Measurements from ENCODE around the gene SGTA.
"Not testable (repeated sequence)": the region's sequence is repeated elsewhere in the genome, so short reads cannot be mapped to it uniquely, and the experiment has no call there.

SGTA gene

DNA sequence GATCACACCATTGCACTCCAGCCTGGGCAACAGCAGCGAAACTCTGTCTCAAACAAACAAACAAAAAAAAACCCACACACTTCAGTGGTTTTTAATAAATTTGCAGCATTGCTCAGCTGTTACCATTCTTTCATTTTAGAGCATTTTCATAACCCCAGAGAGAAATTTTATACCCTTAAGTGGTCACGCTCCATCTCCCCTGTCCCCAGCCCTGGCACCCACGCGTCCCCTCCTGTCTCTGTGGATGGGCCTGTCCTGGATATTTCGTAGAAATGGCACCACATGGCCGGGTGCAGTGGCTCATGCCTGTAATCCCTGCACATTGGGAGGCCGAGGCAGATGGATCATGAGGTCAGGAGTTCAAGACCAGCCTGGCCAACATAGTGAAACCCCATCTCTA lies 10.1 kb upstream of the SGTA start:
- DNase-seq (ENCODE audit: low read depth) = no peak

DNA sequence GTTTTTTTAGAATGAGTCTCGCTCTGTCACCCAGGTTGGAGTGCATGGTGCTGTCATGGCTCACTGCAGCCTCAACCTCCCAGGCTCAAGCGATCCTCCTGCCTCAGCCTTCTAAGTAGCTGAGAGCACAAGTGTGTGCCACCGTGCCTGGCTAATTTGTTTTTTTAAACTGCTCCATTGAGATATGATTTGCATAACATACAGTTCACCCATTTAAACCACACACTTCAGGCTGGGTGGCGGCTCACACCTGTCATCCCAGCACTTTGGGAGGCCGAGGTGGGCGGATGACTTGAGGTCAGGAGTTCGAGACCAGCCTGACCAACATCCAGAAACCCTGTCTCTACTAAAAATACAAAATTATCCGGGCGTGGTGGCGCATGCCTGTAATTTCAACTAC lies 9.6 kb upstream of the SGTA start:
- DNase-seq (ENCODE audit: low read depth) = not testable (repeated sequence)

DNA sequence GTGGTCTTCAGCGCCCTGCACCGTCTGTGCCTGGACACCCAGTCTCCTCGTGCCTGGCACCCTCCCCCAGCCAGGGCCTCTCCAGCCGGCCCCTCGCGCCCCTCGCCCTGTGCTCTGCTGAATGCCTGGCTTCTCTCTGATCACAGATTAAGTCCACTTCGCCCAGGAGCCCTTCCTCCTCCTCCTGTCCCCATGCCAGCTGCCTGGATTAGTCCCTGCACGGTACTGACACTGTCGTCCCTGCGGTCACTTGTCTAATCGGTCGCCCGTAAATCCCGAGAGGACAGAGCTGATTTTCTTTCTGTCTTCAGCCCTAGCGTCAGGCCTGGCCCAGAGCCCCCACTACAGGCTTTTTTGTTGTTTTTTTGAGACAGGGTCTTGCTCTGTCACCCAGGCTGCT lies 8.8 kb upstream of the SGTA start:
- no peak for DNase-seq (ENCODE audit: low read depth)

DNA sequence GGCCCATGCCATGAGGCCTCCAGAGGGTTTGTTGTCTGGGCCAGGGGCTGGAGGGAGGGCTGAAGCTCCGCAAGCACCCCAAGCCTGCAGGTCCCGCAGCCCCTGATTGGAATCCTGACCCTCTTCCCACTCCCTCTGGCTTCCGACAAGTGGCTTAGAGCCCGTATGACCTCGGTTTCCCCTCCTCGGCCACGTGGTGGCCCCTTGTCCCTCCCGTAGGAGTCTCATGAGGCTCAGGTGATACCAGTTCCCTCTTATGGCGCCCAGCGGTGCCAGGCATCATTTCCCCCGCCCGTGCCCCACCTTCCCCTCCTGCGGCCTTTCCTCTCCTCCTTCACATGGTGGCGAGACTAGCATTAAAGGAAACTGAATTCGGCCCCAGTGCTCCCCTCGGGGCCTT lies 8.4 kb upstream of the SGTA start:
- no peak for DNase-seq (ENCODE audit: low read depth)

DNA sequence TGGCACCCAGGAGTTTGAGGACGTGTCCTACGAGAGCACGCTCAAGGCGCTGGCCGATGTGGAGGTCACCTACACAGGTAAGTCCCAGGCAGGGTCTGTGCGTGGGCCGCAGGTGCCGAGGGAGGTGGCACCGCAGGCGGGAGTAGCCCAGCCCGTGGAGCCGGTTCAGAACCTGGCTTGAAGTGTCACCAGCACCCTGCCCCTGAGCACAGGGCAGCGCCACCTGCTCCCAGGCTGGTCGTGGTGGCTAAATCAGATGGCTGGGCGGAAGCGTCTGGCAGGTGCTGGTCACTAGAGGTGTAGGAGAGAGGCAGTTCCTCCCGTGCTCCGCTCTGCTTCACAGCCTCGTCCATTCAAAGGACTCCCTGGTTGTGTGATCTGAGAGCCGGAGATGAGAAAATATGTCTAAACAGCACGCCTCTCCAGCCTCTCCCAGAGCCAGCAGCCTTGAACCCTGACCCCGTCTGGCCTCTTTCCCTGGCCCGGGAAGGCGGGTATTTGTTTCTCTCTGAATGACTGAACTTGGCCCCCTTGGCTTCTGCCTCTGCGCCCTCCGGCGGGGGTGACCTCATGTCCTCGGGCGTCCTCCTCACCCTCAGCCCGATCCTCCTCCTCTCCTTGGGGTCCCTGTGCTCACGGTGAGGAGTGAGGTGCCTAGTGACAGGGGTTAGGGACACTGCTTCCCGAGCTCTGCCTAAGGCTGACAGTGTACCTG lies 7.6 kb upstream of the SGTA start:
- DNase-seq (ENCODE audit: low read depth) = no peak

DNA sequence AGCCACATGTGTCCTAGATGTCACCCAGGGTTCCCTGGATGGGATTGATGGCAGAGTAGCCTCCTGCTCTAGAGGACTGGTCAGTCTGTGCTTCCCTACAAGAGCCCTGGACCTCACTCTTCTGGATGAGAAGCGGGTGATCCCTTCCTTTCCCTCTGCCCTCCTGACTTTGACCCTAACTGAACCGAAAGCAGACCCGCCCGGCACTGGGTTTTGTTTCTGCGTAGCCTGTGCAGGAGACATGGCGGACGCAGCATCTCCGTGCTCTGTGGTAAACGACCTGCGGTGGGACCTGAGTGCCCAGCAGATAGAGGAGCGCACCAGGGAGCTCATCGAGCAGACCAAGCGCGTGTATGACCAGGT lies 7.1 kb upstream of the SGTA start:
- DNase-seq (ENCODE audit: low read depth) = no peak

DNA sequence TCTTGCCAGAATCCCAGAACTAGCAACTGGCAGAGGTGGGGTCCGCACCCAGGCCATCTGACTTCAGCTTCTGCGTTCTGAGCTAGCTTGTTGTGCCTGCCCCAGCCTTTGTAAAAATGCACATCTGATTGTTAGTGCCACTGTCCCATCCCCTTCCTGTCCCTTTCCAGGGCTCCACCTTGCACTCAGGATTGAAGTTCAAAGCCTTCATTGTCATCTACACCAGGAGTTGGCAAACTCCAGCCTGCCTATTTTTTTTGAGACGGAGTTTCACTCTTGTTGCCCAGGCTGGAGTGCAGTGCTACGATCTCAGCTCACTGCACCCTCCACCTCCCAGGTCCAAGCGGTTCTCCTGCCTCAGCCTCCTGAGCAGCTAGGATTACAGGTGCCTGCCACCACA lies 5.2 kb upstream of the SGTA start:
- no peak for DNase-seq (ENCODE audit: low read depth)

DNA sequence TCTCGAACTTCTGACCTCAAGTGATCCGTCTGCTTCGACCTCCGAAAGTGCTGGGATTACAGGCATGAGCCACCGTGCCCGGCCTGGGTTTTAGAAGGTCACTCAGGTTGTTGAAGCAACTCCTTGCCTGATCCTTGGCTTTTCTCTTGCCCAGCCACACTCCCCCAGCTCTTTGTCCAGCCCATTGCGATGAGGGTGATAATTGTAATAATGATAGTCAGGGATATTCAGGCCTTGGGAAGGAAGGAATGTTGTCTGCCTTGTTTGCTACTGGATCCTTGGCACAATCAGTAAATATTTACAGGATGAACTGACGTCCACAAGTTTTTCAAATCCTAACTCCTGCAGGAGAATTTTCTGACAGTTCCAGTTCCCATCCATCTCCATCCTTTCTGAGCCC lies 4.0 kb upstream of the SGTA start:
- DNase-seq (ENCODE audit: low read depth) = no peak

DNA sequence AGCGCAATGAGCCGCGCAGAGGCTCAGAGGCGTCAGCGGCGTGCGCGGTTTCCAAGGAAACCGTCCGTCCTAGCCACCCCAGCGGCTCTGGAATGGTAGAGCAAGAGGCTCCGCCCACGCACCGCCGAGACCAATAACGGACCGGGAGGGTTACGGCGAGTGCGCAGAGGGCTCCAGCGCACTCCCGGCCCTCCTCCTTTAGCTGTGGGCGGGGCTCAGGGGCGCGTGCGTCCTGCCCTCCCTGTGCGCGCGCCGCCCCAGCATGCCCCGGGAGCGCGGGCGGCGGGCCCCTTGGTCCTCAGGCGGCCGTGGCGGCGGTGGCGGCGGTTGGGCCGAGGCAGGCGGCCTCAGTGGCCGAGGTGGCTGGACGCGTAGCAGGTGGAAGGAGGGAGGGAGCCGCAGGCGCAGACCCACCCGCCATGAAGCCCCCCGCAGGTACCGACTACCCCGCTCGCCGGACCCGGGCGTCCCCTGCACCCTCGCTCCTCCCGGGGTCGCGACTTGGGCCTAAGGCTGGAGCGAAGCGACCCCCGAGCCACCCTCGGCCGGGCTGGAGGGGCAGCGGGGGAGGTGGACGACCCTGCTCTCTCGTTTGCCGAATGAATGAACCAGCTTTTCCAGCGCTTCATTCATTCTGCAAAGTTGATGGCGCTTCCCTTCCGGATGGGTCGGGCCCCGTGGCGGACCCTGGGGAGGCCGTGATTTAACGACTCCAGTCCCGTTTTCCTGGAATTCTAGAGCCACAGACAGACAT lies 2.3 kb upstream of the SGTA start, which contains the start of gene THOP1:
Gene THOP1, plus strand, starts transcription at position 260 of the 754 bp plus-strand sequence. Its CDS starts 160 bp downstream, at position 420.
- peak; percentile 91 for DNase-seq (ENCODE audit: low read depth)

DNA sequence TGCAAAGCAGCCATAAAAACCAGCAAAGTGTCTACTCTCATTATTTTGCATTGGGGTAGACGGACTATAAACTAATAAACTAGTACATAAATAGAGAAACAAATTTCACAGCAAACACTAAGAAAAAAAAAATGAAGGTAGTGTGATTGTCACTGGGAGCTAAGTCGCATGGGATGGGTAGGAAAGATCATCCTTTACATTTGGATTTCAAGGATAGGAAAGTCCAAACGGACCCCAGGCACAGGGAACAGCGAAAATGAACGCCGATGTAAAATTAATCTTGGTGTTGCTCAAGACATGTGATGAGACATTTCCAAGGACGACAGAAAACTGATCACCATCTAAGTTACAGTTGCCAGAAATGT lies 690 bp upstream of the SGTA start:
- DNase-seq (ENCODE audit: low read depth) = no peak

DNA sequence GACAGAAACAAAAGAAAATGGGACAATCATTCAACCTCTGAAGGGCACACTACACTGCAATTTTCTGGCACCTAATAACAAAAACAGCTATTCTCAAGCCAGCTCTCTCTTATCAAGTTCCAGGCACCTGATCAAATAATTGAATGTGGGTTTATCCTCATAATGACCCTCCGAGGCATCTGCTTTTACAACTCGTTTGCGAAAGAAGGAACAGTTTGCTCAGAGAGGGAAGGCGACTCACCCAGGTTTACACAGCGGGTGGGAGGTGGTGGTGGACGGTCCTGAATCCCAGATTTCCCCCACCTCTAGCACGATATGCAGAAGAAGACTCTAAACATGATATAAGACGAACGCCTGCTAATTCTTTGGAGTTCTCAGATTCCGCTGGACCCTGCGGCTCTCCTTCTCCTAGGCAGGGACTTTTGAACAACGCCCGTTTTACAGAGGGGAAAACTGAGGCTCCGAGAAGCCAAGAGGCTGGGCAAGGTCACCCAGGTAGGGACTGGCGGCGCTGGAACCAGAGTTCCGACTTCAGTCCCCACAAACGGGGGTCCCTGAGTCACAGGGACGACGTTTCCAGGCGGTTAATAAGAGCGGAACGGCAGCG lies 641 bp downstream of the SGTA start:
- DNase-seq (ENCODE audit: low read depth) = no peak

DNA sequence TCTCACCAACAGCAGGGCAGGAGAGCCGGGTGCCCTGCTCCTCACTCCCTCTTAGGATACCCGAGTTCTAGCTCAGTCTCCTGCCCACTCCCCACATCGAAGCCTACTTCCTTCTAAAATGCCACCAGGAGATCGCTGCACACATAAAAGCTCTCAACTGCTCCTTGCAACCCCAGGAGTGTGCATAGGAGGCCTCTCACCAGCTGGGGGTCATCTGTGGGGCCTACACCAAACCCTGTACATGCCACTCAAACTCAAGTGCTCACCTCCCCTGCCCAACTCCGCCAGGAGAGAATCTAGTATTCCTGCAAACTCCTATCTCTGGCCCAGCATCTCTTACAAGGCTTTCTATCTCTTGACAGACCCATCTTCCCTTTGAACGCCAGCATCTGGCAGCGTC lies 2.8 kb downstream of the SGTA start:
- no peak for DNase-seq (ENCODE audit: low read depth)

DNA sequence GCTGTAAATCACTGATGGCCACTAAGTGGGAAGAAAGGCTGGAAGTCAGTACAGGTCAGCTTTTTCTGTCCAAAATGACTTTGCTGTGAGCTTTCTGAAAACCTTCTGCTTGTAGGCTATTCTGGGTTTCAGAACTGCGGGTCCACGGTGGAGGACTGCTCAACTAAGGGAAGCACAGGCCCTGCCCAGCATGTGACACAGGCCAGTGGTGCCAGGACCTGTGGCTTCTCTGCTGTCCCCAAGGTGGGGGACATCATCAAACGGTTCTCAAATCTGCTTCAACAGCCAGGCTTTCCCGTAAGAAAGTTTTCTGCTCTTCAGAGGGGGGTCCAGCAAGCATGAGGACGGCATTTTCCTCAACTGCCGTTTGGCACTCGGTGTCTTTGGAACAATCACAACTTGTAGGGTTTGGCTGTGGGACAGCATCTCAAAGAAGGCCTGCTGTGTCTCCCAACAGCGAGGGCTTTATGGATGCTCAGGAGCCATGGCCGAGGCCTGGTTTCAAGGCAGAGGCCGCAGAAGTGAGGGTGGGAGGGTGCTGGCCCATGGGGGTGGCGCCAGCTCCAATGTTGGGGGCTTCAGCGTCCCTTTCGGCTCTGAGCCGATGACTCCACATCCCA lies 3.8 kb downstream of the SGTA start:
- DNase-seq (ENCODE audit: low read depth) = no peak

DNA sequence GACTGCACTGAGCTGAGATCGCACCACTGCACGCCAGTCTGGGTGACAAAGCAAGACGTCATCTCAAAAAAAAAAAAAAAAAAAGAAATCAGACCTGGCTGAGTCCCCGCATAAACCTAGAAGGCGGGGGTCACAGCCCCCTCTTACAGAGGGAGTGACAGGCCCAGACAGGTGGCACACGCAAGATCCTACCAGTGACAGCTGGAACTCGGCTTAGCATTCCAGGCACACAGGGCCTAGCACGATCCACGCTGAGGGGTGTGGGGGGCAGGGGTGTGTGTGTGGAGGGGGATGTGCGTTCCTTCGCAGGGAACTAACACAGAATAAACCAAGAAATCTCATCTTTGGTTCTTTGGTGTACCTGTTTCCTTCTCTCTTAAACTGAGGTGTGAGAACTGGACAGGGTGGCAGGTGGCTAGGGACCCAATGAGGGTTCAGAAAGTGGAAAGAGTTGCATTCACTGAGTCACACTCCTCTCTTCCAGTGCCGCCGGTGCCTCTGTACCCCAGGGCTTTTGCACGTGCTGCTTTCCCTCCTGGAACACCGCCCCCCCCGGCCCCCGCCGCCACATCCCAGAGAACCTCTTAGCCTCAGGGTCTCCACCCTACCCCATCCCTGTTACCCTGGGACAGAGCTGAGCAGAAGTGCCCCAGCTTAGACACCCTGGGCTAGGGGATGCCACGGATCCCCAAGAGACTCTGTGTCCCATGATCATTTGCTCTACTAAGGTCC lies 5.0 kb downstream of the SGTA start:
- DNase-seq (ENCODE audit: low read depth) = no peak

DNA sequence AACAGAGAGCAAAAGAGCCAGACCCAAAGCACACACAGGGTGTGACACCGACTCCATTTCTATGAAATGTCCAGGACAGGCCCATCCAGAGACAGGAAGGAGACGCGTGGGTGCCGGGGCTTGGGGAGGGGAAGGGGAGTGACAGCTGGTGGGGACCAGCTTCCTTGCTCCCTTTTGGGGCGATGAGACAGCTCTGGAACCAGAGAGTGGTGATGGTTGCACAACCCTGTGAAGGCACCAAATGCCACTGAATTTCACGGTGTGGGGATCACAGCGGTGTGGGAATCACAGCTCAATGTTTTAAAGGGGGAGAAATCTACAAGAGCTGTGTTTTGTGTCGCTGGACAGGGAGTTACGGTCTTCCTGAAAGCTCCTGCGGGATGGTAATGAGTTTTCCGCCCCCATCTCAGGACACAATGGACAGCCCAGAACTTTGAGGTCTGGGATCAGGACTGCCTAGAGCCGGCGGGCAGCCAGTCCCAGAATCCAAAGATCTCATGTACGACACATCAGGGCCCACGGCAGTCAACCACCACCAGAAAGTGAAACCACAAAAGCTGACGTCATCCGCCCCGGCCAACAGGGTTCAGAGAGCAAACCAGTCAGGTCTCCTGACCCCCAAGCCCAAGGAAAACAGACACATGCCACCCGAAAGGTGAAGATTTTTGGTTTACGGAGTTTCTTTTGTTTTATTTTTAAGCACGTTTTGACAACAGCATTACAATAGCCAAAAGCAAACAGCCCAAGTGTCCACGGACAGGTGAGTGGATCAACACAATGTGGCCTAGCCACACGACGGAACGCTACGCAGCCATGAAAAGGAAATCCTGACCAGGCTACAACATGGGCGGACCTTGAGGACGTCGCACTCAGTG lies 7.3 kb downstream of the SGTA start:
- no peak for DNase-seq (ENCODE audit: low read depth)

DNA sequence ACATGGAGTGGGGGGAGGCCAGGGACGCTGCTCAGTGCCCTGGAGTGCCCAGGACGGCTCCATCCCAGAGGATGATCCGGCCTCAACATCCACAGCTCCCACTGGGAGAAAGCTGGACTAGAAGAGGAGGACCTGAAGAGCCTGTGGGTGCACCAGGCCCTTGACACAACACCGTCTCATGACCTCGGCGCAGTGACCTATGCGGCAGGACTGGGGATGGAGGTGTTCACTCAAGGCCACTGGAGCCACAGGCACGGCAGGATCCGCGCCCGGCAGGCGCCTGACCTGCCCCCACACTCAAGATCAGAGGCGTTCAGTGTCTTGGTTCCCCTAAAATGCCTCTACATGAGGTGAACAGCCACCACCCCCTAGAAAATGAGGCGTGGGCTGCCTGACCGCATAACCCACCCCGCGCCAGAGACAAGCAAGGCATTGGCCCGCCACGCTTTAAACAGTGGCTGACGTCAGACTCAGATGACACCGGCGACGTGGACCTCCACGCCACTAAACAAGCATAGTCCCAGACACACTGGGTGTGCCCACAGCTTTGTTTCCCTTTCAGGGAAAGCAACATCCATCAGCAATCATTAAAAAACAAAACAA lies 8.0 kb downstream of the SGTA start:
- no peak for DNase-seq (ENCODE audit: low read depth)

DNA sequence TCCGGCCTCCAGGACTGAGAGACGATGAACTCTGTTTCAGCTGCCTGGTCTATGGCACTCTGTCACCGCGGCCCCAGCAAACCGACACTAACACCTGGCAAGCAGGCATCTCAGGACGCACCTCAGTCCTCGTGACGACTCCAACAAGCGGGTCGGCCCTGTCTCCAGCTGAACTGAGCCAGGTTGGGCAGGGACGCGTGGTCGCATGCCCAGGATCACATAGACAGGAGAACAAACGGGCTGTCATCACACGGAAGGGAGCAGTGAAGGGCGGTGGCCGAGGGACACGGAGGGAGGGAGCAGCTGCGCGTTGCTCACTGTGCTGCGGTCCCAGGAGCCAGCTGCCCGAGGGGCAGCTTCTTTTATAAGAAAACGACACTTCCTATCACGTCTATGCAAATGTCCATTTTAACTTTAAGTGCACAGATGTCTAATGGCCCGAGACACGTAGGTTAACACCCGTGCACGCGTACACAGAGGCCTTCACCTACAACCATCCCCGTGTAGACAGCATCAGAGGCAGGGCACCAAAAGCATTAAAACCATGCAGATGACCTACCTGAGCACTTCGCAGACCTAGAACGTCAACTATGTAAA lies 8.9 kb downstream of the SGTA start:
- DNase-seq (ENCODE audit: low read depth) = no peak

DNA sequence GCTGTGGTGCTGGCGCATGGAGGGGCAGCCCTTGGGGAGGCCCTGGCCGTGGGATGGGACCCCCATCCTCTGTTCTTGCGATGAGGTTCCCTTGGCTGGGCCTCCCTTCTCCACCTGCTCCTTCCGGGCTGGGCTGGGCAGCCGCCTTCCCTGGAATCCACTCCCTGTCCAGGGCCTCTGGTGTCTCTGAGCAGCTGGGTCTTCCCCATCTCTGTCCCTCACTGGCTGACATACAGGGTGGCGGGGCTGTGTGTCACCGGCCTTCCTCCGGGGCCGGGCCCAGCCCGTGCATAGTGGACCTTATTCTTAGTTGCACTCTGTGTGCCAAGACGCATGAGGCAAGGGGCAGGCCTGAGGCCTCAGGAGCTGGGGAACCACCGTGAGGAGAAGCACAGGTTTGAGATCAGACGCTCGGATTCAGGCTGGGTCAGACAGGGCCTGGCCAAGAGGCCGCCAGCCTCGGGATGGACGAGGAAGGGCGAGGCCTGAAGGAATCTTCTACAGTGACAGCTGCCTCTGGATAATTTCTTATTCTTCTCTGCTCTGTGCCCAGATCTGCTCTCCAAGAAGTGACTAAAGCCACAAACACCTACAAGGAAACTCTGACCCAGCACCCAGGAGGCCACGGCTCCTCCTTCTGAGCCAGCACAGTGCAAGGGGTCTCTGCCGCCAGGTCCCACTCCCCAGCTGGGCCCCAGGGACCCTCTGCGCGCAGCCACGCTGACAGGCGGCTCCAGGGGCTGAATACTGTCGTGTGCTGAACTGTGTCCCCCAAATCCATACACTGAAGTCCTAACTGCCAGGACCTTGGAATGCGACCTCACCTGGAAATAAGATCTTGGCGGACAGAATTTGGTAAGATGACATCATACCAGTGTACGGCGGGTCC lies 11.0 kb downstream of the SGTA start:
- DNase-seq (ENCODE audit: low read depth) = no peak

Measured in non-pigmented ciliary epithelial cell (primary cell).